22Rv1 (cell line): ENCODE results near the gene ALOX15.

Experiments used
- ZFX ChIP-seq: fragments of 450-650 bp; IDR thresholded peaks from 2 replicates; pipeline ENCODE4 v1.6.1; 2017; ENCODE audit warnings: antibody characterized with exemption, borderline replicate concordance
- TF ChIP-seq, protein P1 (sequence below): fragments of 450-650 bp; IDR thresholded peaks from 2 replicates; pipeline ENCODE4 v1.5.1; 2017; ENCODE audit warnings: mild to moderate bottlenecking

DNA sequence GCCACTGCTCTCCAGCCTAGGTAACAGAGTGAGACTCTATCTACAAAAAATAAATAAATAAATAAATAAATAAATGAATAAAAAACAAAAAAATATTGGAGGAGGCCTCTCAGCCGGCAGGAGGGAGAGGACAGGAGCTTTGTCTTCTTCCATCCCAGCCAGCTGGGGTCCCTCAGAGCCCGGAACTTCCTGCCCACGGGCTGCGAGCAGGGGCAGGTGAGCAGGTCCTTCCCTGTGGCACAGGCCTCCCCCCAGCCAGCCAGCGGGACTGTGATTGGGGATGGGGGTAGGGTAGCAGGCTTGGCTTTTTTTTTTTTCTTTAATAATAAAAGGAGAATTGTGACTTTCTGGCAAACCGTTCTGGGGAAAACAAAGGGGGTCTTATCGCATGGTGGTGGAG lies 47.1 kb downstream of the ALOX15 start:
- TF ChIP-seq, protein P1, sequence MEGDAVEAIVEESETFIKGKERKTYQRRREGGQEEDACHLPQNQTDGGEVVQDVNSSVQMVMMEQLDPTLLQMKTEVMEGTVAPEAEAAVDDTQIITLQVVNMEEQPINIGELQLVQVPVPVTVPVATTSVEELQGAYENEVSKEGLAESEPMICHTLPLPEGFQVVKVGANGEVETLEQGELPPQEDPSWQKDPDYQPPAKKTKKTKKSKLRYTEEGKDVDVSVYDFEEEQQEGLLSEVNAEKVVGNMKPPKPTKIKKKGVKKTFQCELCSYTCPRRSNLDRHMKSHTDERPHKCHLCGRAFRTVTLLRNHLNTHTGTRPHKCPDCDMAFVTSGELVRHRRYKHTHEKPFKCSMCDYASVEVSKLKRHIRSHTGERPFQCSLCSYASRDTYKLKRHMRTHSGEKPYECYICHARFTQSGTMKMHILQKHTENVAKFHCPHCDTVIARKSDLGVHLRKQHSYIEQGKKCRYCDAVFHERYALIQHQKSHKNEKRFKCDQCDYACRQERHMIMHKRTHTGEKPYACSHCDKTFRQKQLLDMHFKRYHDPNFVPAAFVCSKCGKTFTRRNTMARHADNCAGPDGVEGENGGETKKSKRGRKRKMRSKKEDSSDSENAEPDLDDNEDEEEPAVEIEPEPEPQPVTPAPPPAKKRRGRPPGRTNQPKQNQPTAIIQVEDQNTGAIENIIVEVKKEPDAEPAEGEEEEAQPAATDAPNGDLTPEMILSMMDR: no peak
- TF ChIP-seq ZFX: no peak
